ENCODE data around the gene ARSH.

Gene ARSH

DNA sequence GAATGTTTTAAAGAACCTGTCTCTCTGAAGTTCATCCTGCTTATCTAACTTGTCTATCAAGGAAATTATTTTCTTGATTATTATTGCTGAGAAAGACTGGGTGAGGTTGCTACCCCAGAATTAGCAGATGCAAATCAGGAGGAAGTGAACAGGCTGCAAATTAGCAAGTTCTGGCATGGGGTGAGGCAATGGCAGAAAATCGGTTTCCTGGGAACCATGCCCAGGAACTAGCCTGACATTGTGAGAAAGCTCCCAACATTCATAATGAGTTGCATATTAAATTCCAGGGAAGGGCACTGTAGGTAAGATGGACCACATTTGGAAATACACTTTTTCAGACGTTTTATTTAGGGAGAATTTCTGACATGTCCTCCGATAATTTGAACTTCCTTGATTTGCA lies 46.5 kb downstream of the ARSH start:
- in situ Hi-C loops (cut with MboI; ENCODE audit: low sequenced_read_pairs, unreplicated experiment), result no loop called here

DNA sequence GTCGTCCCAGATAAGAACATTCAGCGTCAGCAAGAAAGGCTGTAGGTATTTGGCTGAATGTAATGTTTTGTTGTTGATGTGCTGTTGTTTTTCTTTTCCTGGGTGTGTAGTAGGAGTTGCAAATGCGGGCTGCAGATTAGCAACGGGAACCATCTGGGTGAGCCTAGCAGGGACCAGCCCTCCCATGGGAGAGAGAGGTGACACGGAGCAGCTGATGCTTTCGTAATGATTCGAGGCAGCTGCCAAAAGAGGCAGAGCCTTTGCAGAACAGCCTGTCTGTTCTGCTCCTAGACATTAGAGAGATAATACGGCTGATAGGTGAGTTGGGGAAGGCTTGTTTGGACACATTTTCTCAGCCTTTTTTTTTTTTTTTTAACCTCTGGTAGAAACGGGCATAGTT lies 60.2 kb downstream of the ARSH start:
- no peak for DNase-seq (ENCODE audit: low spot score)
- in situ Hi-C loops (cut with MboI; ENCODE audit: low sequenced_read_pairs, unreplicated experiment), result no loop called here
- TF ChIP-seq, protein P1, sequence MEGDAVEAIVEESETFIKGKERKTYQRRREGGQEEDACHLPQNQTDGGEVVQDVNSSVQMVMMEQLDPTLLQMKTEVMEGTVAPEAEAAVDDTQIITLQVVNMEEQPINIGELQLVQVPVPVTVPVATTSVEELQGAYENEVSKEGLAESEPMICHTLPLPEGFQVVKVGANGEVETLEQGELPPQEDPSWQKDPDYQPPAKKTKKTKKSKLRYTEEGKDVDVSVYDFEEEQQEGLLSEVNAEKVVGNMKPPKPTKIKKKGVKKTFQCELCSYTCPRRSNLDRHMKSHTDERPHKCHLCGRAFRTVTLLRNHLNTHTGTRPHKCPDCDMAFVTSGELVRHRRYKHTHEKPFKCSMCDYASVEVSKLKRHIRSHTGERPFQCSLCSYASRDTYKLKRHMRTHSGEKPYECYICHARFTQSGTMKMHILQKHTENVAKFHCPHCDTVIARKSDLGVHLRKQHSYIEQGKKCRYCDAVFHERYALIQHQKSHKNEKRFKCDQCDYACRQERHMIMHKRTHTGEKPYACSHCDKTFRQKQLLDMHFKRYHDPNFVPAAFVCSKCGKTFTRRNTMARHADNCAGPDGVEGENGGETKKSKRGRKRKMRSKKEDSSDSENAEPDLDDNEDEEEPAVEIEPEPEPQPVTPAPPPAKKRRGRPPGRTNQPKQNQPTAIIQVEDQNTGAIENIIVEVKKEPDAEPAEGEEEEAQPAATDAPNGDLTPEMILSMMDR (IDR thresholded peaks at IDR 0.05; ENCODE audit: borderline replicate concordance, control extremely low read depth, extremely low read depth, insufficient read depth, missing control alignments), result no peak

More for the DNA sequence above, 46.5 kb downstream of the ARSH start:
- DNase-seq (ENCODE audit: low spot score), result no peak
- TF ChIP-seq, protein P1 (IDR thresholded peaks at IDR 0.05; ENCODE audit: borderline replicate concordance, control extremely low read depth, extremely low read depth, insufficient read depth, missing control alignments), result no peak

DNA sequence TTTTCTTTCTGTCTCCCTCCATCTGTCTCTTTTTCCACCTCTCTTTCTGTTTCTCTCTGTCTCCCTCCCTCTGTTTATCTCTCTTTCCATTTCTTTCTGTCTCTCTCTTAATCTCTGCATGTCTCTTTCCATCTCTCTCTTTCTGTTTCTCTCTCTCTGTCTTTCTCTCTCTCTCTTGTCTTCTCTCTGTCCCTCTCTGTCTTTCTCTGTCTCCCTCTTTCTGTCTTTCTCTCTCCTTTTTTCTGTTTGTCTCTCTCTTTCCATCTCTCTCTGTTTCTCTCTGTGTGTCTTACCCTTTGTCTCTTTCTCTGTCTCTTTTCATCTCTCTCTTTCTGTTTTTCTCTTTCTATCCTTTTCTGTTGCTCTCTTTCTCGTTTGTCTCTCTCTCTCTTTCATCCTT lies 69.6 kb downstream of the ARSH start:
- no peak for DNase-seq (ENCODE audit: low spot score)
- in situ Hi-C loops (cut with MboI; ENCODE audit: low sequenced_read_pairs, unreplicated experiment), result no loop called here
- TF ChIP-seq, protein P1 (IDR thresholded peaks at IDR 0.05; ENCODE audit: borderline replicate concordance, control extremely low read depth, extremely low read depth, insufficient read depth, missing control alignments), result no peak

DNA sequence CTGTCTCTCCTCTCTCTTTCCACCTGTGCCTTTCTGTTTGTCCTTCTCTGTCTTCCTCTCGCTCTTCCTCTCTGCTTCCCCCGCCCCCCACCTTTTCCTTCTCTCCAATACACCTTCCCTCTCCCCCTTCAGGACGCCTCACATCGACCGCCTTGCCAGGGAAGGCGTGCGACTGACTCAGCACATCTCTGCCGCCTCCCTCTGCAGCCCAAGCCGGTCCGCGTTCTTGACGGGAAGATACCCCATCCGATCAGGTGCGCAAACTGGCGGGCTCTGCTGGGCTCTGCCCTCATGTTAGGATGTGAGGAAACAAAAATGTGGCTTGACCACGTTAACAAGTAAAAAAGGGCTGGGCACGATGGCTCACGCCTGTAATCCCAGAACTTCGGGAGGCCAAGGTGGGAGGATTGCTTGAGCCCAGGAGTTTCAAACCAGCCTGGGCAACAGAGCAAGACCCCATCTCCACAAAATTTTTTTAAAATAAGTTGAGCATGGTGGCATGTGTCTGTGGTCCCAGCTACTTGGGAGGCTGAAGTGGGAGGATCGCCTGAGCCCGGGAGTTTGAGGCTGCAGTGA lies 70.2 kb downstream of the ARSH start:
- TF ChIP-seq, protein P1 (IDR thresholded peaks at IDR 0.05; ENCODE audit: borderline replicate concordance, control extremely low read depth, extremely low read depth, insufficient read depth, missing control alignments), result no peak
- in situ Hi-C loops (cut with MboI; ENCODE audit: low sequenced_read_pairs, unreplicated experiment), result no loop called here

More for the DNA sequence above, 70.2 kb downstream of the ARSH start:
- no peak for DNase-seq (ENCODE audit: low spot score)
